Subcutaneous adipose tissue (tissue), 4 donors: ENCODE results near the gene SLC35F6. TPM values are rescaled to one million over a fixed set of nuclear protein-coding genes. Genes with fewer than 3 reads are reported as not detected.

Experiments used
- total RNA-seq, 4 donors: library from RNA; depleted of rRNA; stranded (reverse); fragments of >200 nt; gene quantifications; one replicate each; pipeline ENCODE4 v1.1.0, GENCODE V29; 2016
- TF ChIP-seq, protein P1 (sequence below): fragments of 450-650 bp; IDR thresholded peaks from one replicate; pipeline ENCODE4 v1.5.1; 2016; ENCODE audit warnings: low read depth, mild to moderate bottlenecking, control low read depth, antibody characterized with exemption, moderate library complexity

Gene SLC35F6
- total RNA-seq, result 10 to 100 TPM; 49.5 to 63.1 (median 51.7) TPM

DNA sequence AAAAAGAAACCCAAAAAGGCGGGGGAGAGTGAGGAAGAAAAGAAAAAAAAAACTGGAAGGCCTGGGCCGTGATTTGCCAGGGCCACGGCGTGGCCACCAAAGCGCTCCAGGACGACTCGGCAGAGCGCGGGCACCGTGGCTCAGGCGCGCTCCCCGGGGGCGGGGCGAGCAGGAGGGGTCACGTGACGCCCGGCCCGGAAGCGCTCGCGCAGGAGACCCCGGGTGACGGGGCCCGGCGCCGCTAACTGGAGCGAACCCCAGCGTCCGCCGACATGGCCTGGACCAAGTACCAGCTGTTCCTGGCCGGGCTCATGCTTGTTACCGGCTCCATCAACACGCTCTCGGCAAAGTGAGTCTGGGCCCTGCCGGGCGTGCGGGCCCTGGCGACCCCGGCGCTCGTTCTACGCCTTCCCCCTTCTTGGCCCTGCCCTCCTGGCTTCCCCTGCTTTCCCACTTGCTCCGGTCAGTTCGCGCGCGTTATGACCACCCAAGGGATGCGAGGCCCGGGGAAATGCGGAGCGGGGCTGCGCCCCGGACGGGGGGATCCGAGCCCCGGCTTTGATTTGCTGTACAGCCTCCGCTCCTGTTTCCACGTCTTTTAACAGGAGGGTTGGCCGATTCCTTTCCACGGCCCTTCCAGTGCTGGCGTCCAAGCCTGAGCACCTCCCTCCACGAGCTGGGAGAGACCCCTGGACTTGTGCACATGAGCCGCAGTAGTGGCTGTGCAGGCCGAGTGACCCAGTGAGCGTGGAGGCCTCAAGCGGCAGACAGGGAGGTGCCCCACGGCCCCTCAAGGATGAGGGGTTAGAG, at the start of gene SLC35F6:
Gene SLC35F6 (plus strand): TSS at position 207 of the 810 bp plus-strand sequence. CDS start 66 bp downstream, at position 273.
- TF ChIP-seq, protein P1, sequence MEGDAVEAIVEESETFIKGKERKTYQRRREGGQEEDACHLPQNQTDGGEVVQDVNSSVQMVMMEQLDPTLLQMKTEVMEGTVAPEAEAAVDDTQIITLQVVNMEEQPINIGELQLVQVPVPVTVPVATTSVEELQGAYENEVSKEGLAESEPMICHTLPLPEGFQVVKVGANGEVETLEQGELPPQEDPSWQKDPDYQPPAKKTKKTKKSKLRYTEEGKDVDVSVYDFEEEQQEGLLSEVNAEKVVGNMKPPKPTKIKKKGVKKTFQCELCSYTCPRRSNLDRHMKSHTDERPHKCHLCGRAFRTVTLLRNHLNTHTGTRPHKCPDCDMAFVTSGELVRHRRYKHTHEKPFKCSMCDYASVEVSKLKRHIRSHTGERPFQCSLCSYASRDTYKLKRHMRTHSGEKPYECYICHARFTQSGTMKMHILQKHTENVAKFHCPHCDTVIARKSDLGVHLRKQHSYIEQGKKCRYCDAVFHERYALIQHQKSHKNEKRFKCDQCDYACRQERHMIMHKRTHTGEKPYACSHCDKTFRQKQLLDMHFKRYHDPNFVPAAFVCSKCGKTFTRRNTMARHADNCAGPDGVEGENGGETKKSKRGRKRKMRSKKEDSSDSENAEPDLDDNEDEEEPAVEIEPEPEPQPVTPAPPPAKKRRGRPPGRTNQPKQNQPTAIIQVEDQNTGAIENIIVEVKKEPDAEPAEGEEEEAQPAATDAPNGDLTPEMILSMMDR, result no peak

DNA sequence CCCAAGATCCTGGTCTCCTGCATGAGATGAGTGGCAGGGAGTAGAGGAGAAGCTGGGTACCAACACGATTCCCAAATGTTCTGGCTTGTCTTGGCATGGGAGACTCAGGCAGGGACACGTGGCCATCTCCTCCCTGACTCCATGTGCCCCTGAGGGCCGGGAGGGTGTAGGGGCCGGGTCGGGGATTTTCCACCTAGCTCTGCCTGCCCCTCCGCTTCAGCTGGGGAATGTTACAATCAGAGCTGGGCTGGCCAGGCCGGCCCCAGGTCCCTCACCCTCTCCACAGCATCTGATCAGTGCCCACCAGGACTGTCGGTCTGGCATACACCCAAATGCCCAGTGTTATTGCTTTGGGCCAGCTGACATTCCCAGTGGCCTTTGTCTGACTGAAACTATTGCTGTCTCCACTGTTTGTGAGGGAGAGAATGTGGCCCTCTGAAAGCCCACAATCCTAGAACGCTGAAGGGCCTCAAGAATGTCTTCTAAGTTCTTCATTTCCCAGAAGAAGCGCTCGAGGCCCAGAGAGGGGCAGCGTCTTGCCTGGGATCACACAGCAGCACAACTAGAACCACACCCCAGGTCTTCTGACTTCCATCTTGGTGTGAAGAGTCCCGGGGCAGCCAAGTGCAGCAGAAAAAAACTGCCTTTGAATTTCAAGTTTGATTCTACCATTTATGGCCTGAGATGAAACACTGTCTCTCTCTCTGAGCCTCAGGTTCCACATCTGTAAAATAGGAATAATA, 48.4 kb upstream of the SLC35F6 start:
- TF ChIP-seq, protein P1, result no peak

GRCh38 chr2:26716340-26716739, 47.7 kb upstream of the SLC35F6 start:
- TF ChIP-seq, protein P1, result no peak

- TF ChIP-seq, protein P1, result no peak
Measured at GRCh38 chr2:26716769-26717168, 47.3 kb upstream of the SLC35F6 start.

- TF ChIP-seq, protein P1, result no peak
Measured at GRCh38 chr2:26717362-26717761, 46.7 kb upstream of the SLC35F6 start.

- TF ChIP-seq, protein P1, result no peak
Measured at GRCh38 chr2:26718949-26719686, 45.0 kb upstream of the SLC35F6 start.
